Measurements from ENCODE around the gene PTDSS2.

GRCh38 chr11:531919-532526 lies 81.9 kb downstream of the PTDSS2 start:
- TF ChIP-seq CTCF (IDR thresholded peaks at IDR 0.05; ENCODE audit: low read depth, low read length, missing input control): no peak
- TF ChIP-seq REST (IDR thresholded peaks at IDR 0.05): no peak
- TF ChIP-seq SP1 (IDR thresholded peaks at IDR 0.05): no peak
- TF ChIP-seq ATF3 (IDR thresholded peaks at IDR 0.05): no peak
- TF ChIP-seq ZBTB33 (IDR thresholded peaks at IDR 0.05): no peak
- no peak for TF ChIP-seq GABPA (IDR thresholded peaks at IDR 0.05 in 1 of 2, conservative IDR thresholded peaks at IDR 0.05 in 1 of 2)
- no peak for TF ChIP-seq JUND (IDR thresholded peaks at IDR 0.05)
- TF ChIP-seq RAD21 (IDR thresholded peaks at IDR 0.05): no peak
- no peak for TF ChIP-seq YY1 (IDR thresholded peaks at IDR 0.05)
- TF ChIP-seq HNF4A (conservative IDR thresholded peaks at IDR 0.05): no peak
- no peak for TF ChIP-seq EGR1 (IDR thresholded peaks at IDR 0.05; ENCODE audit: low read depth in 2 of 2)
- TF ChIP-seq FOXA1 (IDR thresholded peaks at IDR 0.05): no peak
- TF ChIP-seq TAF1 (conservative IDR thresholded peaks at IDR 0.05): no peak
- TF ChIP-seq RXRA (IDR thresholded peaks at IDR 0.05): no peak
